ENCODE results near the gene RIPOR2.

The RIPOR2 gene, protein sequence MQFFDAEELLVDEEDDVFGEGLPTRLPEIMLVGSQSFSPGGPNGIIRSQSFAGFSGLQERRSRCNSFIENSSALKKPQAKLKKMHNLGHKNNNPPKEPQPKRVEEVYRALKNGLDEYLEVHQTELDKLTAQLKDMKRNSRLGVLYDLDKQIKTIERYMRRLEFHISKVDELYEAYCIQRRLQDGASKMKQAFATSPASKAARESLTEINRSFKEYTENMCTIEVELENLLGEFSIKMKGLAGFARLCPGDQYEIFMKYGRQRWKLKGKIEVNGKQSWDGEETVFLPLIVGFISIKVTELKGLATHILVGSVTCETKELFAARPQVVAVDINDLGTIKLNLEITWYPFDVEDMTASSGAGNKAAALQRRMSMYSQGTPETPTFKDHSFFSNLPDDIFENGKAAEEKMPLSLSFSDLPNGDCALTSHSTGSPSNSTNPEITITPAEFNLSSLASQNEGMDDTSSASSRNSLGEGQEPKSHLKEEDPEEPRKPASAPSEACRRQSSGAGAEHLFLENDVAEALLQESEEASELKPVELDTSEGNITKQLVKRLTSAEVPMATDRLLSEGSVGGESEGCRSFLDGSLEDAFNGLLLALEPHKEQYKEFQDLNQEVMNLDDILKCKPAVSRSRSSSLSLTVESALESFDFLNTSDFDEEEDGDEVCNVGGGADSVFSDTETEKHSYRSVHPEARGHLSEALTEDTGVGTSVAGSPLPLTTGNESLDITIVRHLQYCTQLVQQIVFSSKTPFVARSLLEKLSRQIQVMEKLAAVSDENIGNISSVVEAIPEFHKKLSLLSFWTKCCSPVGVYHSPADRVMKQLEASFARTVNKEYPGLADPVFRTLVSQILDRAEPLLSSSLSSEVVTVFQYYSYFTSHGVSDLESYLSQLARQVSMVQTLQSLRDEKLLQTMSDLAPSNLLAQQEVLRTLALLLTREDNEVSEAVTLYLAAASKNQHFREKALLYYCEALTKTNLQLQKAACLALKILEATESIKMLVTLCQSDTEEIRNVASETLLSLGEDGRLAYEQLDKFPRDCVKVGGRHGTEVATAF

DNA sequence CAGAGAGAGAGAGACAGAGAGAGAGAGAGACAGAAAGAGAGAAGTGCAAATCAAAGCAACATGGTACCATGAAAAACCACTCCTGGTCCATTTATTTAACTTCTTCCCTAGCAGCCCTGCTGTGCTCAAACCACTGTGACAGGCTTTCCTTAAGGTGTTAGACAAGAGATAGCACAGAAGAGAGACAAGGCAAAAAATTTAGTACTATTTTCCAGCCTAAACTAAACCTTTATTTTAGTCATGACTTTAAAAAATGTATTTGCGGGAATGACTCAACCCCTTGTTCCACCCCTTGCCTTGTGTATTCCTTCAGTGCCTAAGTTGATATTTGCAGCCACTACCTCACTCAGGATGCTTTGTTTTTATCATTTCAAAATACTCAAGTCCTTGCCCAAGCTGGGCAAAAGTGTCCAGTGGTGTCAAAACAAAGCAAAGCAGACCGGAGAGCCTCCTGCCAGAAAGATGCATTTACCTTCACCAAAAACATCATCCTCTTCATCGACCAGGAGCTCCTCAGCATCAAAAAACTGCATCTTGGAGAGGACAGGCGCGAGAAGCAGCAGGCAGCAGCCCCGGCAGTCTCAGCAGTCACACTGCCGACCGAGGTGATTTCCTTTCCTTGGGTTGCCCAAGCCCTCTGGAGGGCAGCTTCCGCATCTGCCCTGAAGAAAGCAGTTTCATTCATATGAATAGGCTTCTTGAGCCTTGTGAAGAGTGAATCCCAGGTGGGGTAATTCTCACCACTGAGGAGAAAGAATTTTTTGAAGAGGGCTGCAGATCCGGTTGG lies at the start of gene RIPOR2:
Gene RIPOR2, minus strand, starts transcription at position 595 of the 787 bp plus-strand sequence. Its CDS starts 62 bp downstream, at position 533.
- no peak for DNase-seq

GRCh38 chr6:24985323-24985722 lies 49.6 kb upstream of the RIPOR2 start:
- DNase-seq: no peak

DNA sequence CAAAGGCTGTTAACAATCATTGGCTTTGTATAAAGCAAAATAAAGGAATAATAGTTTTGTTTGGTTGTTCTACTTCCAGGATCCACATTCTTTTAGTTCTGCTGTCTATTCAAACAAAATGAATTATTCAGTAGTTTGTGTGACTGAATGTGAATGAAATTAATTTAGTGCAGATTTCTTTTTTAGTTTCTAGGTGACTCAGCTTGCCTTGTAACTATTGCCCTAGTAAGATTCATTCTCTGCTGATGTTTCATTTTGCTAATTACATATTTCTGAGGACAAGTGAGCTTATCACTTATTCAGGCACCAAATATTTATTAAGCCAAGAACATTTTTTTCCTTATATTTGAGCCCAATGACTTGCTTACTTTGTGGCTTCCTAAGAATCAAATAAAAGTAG lies 46.5 kb upstream of the RIPOR2 start:
- no peak for DNase-seq

DNA sequence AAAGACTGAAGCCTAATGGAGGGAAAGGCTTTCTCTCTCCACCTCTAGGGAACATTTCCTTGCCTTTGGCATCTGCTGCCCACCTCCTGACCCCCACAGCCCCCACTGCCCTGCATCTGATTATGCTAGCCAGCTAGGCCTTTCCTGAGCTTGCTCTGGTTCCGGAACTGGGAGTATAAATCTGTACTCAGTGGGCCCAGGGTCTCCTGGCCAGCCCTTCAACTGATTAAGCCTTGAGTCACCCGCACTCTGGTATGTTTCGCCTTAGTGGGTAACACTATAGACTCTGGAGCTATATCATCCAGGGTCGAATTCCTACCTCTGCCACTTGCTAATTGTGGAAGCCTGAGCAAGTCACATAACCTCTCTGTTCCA lies 45.6 kb upstream of the RIPOR2 start:
- no peak for DNase-seq

GRCh38 chr6:24980507-24981385 lies 45.0 kb upstream of the RIPOR2 start:
- DNase-seq: no peak

GRCh38 chr6:24979176-24979575 lies 43.4 kb upstream of the RIPOR2 start:
- no peak for DNase-seq

- DNase-seq: no peak
These were observed 38.7 kb upstream of the RIPOR2 start for GRCh38 chr6:24974182-24975171.

- no peak for DNase-seq
These were observed 36.7 kb upstream of the RIPOR2 start for GRCh38 chr6:24972311-24972958.

- DNase-seq: no peak
These were observed 35.3 kb upstream of the RIPOR2 start for GRCh38 chr6:24971067-24971466.

GRCh38 chr6:24969343-24969860 lies 33.6 kb upstream of the RIPOR2 start:
- DNase-seq: no peak

DNA sequence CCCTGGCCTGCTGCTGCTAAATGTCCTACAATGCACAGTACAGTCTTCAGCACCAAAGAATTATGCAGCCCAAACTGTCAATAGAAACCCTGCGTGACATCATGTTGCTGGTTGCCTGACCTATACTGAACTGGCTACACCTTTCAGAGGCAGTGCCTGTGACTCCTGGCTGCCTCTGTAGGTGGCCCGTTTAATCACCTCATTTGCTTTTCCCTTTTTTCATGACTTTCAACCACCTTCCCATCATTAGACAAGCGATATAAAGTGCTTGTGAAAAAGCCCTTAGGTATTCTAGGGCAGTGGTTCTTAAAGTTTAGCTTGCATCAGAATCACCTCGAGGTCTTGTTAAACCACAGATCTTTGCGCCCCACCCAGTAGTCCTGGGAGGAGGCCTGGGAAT lies 33.0 kb upstream of the RIPOR2 start:
- no peak for DNase-seq

DNA sequence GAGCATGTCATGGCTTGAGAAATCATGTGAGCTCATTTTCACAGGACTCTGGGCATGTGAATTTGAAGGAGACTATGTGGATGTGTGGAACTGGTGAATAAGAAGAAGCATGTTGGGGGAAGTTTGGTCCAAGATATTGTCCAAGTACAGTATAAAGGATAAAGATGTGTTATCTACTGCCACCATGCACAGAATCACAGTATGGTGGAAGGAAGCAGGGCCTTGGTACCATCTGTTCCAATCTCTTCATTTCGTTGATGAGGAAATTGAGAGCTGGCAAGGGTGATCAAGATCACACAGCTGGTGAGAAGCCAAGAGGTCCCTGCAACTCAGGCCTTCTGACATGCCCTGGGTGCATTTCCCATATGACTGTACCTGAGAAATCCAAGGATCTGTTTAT lies 31.5 kb upstream of the RIPOR2 start:
- DNase-seq: no peak

DNA sequence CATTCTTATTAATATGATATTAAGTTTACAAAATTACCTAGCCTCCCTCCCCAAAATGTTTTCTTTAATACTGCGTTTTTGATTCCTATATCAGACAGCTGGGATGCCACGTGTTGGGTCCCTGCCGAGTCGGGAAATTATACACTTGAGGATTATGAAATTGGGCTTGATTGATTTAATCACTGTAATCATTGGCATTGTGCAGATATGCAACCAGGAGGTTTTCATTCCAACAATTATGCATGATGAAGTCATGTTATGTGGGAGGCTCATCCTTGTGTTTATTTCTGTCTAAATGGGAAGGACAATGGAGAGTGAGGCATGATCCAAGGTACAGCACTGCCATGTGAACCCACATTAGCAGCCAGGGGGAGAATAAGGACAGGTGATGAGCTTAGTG lies 30.6 kb upstream of the RIPOR2 start:
- DNase-seq: no peak

- no peak for DNase-seq
These were observed 28.3 kb upstream of the RIPOR2 start for GRCh38 chr6:24963887-24964570.

DNA sequence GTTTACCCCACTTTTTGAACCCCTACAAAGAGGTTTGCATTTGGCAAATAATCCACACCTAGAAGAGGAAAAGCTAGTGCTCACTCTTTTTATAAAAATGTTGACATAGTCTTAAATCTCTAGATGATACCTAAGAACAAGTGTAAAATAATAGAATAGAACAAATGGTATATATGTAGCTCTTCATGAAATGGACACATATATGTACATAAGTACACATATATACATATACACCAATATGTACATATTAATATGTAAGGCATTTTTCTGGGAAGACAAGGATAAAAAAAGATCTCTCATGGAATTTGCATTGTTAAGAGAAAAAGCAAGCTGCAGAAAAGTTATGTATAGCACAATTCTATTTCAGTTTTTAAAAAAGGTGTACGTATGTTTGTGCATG lies 27.6 kb upstream of the RIPOR2 start:
- no peak for DNase-seq

DNA sequence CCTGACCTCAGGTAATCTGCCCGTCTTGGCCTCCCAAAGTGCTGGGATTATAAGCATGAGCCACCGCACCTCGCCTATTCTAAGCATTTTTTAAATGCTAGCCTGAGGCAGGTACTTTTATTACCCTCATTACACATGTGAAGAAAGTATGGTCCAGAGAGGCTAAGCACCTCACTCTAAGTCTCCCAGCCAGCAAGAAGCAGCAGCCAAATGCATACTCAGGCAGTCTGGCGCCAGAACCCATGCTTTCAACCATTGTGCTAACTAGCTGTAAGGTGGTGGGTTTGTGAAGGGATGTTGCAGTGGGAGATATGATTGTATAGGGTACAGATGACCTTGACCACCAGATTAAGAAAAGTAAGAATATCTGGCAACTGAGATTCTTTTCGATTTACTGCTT lies 26.1 kb upstream of the RIPOR2 start:
- no peak for DNase-seq

GRCh38 chr6:24960991-24961475 lies 25.3 kb upstream of the RIPOR2 start:
- no peak for DNase-seq

DNA sequence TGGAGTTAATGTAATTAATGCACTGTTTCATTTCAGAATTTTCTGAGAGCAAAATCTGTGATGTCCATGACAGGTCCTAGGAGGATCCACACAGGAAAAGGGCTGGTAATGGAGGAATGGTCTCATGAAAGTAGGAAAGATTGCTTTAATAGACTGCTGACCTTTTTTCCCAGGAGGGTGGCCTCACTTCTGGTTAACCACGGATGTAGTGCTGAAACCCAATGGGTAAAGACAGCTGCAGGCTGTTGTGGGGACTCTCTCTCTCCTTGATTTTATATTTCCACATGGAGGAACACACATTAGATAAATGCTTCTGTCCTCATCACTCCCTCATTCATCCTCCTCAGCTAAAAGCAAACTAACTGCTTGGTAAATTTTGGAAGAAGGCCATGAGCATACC lies 23.6 kb upstream of the RIPOR2 start:
- DNase-seq: no peak

- DNase-seq: no peak
These were observed 21.4 kb upstream of the RIPOR2 start for GRCh38 chr6:24957199-24957598.

Data from NCI-H1694 (cell line).